GM10847 (cell line): Measurements from ENCODE around the gene CTNNBIP1.

Experiments
- POLR2A ChIP-seq: IDR thresholded peaks from 2 replicates; pipeline ENCODE4 v1.6.1; 2011; ENCODE audit not compliant: insufficient read length; ENCODE audit errors: extremely low read depth

CTNNBIP1 gene

DNA sequence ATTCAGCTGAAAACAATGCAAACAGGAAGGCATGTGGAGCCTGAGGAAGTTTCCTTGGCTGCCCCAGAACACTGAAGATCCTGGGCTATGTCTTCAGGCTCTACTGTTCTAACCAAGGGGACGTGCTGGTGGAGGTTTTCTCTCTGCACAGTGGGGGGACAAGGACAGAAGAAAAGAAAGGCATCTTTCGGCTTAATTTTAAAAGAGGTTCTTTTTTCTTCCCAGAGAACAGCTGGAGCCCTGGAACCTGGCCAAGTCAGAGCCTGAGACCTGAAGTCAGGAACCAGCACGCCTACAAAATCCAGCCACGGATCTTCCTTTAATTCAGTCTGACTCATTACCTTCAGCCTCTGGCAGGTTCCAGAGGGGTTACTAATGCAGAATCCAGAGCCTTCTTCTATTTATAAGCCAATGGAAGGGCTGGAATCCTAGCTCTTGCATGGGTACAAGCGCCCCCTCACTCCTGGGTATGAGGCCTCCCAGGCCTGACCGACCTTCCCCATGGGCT is 19.8 kb downstream of the CTNNBIP1 start:
- no peak for TF ChIP-seq POLR2A

DNA sequence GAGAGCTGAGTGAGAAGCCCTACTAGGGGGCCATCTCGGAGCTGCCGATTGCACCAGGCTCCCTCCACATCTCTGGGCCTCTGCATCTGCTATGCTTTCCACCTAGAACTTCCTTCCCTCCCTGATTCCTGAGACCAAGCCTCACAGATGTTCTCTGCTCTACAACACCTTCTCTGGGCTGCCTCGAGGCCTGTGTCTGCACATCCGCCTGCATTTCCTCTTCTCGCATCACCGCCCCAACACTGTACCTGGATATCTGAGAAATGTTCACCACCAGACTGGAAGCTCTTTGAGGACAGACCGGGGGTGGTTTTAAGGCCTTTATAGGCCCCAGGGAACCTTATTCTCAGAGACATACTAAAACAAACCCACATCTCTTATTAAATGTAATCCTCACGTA is 20.7 kb downstream of the CTNNBIP1 start:
- no peak for TF ChIP-seq POLR2A

DNA sequence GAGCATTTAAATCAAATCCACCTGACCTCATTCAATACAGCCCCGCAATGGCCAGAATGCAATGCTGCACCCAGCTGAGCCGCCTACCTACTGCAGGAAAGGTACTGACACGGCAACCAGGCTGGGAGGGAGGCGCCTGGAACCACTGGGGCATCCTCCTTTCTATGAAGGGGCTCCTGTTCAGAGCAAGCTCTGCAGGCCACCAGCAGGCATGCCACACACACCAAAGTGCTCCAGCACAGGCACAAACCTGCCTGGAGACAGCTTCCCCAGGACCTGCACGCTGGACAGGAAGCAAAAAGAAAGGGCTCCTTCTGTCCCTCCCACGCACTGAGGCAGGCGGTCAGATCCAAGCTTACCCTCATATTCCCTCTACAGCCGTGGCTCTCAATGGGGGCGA is 21.2 kb downstream of the CTNNBIP1 start:
- TF ChIP-seq POLR2A: no peak

DNA sequence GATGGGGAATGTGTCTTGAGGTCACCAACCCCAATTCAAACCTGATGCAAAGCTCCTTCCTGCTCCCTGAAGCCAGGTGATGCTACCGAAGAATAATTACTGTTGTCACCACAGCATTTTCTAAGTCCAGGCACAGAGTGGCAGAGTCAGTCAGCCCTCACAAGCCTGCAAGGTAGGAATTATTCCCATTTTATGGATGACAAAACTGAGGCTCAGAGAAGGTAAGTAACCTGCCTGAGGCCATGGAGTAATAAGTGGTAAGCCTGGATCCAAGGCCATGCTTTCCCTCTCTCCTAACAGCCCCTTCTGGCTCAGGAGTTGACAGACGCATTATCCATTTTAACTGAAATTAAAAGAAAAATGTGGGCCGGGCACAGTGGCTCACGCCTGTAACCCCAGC is 23.0 kb downstream of the CTNNBIP1 start:
- TF ChIP-seq POLR2A: no peak

DNA sequence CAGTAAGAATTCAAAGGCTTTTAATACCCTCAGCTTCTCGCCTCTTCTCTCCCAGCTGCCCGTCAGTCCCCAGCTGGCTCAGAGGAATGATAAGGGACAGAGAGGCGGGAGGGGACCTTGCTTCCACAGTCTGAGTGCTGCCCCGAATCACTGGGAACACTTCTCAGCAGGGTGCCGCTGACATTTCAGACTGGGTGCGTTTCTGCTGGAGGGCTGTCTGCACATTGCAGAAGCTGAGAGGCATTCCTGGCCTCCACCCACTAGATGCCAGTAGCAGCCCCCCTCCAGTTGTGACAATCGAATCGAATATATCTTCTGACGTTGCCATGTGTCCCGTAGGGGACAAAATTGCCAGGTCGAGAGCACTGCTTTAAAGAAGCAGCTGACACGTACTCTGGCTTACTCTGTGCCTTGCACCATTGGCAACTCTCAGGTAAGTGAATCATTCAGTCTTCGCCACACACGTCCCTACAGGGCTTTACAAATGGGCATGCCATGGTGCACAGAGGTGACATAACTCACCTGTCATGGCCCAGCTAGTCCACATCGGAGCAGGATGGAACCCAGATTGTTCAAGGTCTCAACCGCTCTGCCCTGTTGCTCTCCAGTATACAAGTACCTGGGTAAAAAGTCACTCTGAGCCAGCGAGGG is 23.9 kb downstream of the CTNNBIP1 start:
- no peak for TF ChIP-seq POLR2A

DNA sequence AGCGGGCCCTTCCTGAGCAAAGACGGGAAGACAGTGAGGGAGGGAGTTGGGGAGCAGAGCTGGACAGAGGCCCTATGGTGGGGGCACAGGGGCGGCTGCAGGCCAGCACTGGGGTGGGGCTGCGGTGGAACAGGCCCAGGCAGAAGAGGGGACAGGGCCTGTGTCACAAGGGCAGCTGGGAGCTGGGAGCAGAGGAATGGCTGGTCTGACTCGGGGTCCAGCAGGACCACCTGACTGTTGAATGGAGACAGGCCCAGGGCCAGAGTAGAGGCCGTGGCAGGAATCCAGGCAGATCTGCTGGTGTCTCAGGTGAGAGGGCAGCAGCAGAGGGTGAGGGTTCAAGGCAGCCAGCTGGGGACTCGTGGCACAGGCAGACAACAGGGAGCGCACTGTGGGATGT is 25.3 kb downstream of the CTNNBIP1 start:
- TF ChIP-seq POLR2A: no peak

DNA sequence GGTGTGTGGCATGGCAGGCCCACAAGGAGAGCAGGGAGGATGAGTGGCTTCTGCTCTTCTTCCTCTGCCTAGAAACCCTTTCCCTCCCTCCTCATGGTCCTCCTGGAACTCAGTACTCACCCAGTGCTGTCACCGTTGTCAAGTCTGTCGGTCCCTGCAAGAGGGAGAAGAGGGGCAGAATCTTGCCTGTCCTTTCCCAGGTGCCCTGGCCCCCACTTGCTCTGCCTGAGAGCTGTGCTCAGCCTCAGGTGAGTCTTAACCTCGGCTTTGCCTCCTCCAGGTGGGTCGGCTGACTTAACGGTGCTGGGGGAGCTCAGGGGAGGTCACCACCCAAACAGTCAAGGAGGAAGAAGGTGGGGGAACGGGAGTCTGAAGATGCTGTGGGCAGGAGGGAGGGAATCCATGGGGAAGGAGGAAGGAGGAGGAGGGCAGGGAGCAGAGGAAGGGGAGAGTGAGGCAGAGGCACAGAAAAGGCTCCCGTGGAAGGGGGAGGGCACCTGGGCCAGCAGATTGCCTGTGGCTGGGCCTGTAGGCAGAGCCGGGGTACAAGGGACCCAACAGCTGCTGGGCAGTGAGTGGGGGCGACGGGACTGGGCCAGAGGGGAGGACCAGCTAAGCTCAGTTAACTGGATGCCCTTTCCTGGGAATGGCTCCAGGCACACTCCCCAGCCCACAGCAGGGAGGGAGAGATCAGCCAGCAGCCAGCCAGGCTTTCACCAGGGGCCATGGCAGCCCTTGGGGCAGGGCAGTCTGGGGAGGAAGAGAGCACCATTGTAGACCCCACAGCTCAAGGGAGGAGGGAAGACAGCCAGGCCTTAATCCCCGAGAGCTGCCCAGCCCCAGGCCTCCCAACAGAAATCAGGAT is 26.3 kb downstream of the CTNNBIP1 start:
- no peak for TF ChIP-seq POLR2A

DNA sequence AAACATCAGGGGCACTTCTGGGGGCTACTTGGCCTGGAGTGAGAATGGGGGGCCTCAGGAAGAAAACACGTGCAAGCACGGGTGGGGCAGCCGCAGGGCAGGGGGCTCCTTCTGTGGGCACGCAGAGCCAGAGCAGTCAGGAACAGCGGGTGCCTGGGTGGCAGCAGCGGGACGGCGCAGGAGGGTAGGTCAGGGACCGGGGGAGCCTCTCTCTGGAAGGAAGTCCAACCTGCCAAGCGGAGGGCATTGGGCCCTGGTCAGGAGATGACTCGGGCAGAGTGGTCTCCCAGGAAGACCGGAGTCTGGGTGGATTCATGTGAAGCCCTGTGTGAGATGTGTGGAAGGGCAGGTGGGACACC is 27.1 kb downstream of the CTNNBIP1 start:
- TF ChIP-seq POLR2A: no peak

DNA sequence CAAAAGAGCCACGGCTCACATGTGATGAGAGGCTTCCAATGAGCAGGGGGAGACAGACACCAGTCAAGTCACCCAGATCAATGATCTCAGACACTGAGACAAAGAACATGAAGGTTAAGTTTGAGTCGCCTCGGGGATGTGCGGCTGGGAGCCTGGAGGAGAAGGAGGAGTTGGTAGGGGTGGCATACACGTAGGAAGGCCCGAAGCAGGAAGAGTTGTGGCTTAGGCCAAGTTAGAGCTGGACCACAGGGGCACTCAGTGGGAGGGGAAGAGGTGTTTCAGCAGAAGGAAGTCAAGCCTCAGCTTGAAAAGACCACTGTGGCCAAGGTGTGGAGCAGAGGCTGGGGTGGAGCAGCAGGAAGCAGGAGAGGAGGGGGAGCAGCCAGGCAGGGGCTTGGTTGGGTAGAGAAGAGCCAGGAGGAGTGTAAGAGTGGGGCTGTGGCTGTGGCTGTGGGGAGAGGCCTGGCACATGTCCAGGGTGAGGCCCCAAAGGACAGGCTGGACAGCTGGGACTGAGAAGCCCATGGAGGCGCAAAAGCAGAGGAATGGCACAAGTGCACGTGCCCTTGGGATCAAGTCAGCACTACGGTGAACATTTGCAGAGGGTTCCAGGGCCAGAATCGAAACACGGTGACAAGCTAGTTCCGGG is 27.6 kb downstream of the CTNNBIP1 start:
- no peak for TF ChIP-seq POLR2A

DNA sequence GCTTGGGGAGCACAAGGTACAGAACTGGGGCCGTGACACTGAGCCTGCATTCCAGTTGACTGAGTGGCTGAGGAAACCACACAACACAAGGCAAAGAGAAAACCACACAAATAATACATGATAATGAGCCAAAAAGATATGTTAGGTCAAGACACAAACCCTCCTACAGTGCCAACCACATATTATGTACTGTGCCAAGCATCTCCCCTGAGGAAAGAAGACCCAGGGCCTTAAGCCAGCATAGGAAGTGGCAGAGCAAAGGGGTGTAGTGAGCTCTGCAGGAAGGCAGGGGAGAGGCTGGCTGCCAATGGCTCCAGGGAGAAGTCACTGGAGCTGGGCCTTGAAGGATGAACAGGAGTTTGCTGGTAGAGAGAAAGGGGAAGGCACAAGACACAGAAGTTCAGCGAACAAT is 28.2 kb downstream of the CTNNBIP1 start:
- no peak for TF ChIP-seq POLR2A

DNA sequence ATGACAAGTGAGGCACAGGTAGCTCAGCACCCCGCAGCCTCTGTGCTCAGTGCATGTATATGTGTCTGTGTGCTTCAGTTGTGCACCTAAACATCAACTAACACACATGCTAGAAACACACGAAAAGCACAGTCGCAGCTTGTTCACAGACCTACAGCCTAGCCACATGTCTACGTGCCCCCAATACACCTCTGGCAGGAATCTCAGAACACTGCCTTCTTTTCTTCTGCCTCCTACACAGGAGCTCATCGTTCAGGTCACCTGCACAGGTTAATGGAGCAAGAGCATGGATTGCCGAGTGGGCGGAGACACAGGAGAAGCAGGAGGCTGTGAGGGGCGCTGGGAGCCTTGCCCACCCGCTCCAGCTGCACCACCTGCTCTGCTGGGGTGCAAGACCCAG is 31.7 kb downstream of the CTNNBIP1 start:
- no peak for TF ChIP-seq POLR2A

DNA sequence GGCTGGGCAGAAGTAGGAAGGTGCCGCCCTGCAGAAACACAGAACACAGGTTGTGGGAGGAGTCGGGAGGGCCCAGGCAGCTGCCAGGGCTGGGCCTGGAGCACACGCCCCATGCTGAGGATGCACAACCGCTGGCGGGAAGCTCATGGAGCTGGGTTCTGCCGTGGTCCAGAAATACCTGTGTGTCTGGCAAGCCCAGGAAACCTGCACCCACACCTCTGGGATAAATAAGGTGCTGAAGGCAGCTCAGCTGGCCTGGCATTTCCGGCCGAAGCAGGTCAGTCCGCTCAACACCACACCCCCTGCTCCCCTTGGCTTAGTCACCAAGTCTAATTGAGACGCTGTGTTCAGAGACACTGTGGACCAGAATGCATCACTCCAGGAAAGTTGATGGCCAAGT is 32.1 kb downstream of the CTNNBIP1 start:
- TF ChIP-seq POLR2A: no peak

DNA sequence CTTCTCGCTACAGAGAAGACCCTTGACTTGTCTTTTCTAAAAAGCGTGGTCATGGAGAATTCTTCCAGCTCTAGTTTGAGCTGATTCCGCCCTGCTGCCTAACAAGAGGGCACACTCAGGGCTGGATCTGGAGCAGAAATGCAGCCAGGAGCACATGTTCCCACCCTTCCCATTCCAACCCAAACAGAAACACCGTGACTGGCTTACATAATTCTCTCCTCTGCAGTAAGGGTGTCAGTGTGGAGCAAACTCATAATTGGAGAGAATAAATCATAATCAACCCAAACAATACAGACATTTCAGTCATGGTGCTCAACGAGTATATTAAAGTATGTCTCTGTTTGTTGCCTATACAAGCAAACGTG is 34.5 kb downstream of the CTNNBIP1 start:
- TF ChIP-seq POLR2A: no peak

DNA sequence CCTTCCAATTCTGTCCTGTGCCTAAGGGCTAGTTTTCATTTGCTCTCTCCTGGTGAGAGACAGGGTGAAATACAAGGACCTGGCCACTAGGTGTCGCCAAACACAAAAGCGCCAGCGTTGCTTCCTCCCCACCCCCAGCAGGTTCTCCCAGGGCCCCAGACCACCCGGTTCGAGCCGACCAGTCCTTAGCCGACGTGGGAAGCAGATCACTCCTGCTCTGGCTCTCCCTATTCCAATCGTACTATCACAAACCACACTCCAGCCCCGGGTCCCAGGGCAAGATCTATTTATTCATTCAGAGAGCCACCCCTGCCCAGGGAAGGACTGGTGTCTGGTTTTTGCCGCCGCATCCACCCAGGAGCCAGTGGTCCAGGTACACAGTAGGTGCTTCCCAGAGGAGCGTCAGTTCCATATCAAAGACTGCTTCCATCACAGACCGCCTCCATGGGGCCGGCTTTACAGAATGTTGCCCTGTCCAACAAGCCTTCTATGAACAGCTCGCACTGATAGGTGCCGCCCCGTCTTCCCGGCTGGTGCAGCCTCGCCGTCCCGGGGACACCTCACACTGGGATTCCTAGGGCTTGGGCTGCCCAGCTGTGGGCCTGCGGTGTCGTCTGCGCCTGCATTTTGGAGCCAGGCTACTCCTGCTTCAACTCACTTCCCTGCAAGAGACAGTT is 35.0 kb downstream of the CTNNBIP1 start:
- TF ChIP-seq POLR2A: no peak

DNA sequence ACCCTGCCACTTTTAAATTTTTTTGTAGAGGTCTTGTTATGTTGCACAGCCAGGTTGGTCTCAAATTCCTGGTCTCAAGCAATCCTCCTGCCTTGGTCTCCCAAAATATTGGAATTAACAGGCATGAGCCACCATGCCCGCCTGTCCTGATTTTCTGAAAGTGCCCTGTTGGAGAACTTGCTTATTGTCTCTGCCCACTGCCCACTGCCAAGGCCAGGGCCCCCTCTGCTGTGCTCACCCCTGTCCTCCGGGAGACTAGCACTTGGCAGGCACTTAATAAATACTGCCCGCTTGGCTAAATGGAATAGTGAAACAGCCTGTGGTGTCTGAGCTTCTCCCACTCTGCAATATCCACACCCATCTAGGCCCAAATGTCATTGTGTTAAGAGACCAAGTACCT is 35.7 kb downstream of the CTNNBIP1 start:
- no peak for TF ChIP-seq POLR2A

DNA sequence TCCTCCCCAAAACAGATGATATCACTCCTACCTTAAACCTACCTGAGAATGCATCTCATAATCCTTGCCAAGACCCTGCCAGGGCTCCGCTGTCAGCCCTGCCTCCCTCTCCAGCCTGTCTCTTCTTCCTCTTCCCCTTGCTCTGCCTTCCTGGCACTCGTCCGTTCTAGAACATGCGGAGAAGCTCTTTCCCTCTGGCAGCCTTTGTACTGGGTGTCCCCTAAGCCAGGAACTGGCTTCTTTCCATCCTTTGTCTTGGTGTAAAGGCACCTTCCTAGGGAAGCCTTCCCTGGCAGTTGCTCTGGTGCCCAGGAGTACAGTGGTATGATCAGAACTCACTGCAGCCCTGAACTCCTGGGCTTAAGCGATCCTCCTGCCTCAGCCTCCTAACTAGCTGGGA is 36.1 kb downstream of the CTNNBIP1 start:
- TF ChIP-seq POLR2A: no peak

DNA sequence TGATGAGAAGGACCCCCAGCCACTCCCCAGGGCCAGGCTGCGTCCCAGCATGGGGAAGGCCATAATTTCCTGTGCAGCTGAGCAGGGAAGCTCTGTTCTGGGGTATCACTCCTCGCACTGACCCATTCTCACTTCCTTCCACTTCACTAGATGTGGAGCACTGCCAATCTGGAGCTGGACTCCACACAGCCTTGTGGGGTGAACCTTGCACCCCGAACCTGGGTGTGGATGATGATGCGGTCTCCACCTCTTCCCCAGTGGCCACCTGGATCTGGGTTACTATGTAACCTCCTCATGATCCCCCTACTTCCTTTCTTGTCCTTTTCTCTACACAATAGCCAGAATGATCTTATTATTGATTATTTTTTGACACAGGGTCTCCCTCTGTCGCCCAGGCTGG is 36.7 kb downstream of the CTNNBIP1 start:
- no peak for TF ChIP-seq POLR2A
